ENCODE results near the gene THSD7B. TPM values are rescaled to one million over a fixed set of nuclear protein-coding genes. Genes with fewer than 3 reads are reported as not detected.

THSD7B gene
- total RNA-seq, 1 donor from 2014 or later: 2.1 TPM

- Histone ChIP-seq H3K4me3 (ENCODE audit: low read length in 3 of 3) (no peak overlapping the region), H3K27ac (ENCODE audit: low read depth, low read length) (no peak overlapping the region), H3K4me1 (ENCODE audit: control insufficient read depth in 3 of 3, insufficient read depth in 3 of 3, low read length in 3 of 3) (no peaks in the 10 kb centered on the region), H3K36me3 (ENCODE audit: control insufficient read depth in 3 of 3, insufficient read depth in 3 of 3, low read length in 3 of 3) (no peaks in the 10 kb centered on the region), H3K27me3 (ENCODE audit: control insufficient read depth in 3 of 3, insufficient read depth in 3 of 3, low read length in 3 of 3) (no peaks in the 10 kb centered on the region), H3K9me3 (ENCODE audit: control insufficient read depth in 3 of 3, low read length in 3 of 3) (no peaks in the 10 kb centered on the region), H3K9ac (ENCODE audit: low read depth in 1 of 3, low read length in 3 of 3) (no peak overlapping the region)
Measured at GRCh38 chr2:137238065-137238464, 472.7 kb downstream of the THSD7B start.

- no peak overlapping the region for H3K4me3 ChIP-seq (ENCODE audit: low read length in 3 of 3)
- no peak overlapping the region for H3K27ac ChIP-seq (ENCODE audit: low read depth, low read length)
- no peak overlapping the region for H3K9ac ChIP-seq (ENCODE audit: low read depth in 1 of 3, low read length in 3 of 3)
- no peaks in the 10 kb centered on the region for H3K36me3 ChIP-seq (ENCODE audit: control insufficient read depth in 3 of 3, insufficient read depth in 3 of 3, low read length in 3 of 3)
- no peaks in the 10 kb centered on the region for H3K4me1 ChIP-seq (ENCODE audit: control insufficient read depth in 3 of 3, insufficient read depth in 3 of 3, low read length in 3 of 3)
- H3K27me3 ChIP-seq (ENCODE audit: control insufficient read depth in 3 of 3, insufficient read depth in 3 of 3, low read length in 3 of 3): no peaks in the 10 kb centered on the region
- no peaks in the 10 kb centered on the region for H3K9me3 ChIP-seq (ENCODE audit: control insufficient read depth in 3 of 3, low read length in 3 of 3)
Measured at GRCh38 chr2:137249463-137250130, 484.3 kb downstream of the THSD7B start.

- no peak overlapping the region for H3K27ac ChIP-seq (ENCODE audit: low read depth, low read length)
- no peaks in the 10 kb centered on the region for H3K4me1 ChIP-seq (ENCODE audit: control insufficient read depth in 3 of 3, insufficient read depth in 3 of 3, low read length in 3 of 3)
- no peak overlapping the region for H3K4me3 ChIP-seq (ENCODE audit: low read length in 3 of 3)
- no peak overlapping the region for H3K9ac ChIP-seq (ENCODE audit: low read depth in 1 of 3, low read length in 3 of 3)
- H3K27me3 ChIP-seq (ENCODE audit: control insufficient read depth in 3 of 3, insufficient read depth in 3 of 3, low read length in 3 of 3): no peaks in the 10 kb centered on the region
- H3K36me3 ChIP-seq (ENCODE audit: control insufficient read depth in 3 of 3, insufficient read depth in 3 of 3, low read length in 3 of 3): no peaks in the 10 kb centered on the region
- no peaks in the 10 kb centered on the region for H3K9me3 ChIP-seq (ENCODE audit: control insufficient read depth in 3 of 3, low read length in 3 of 3)
Measured at GRCh38 chr2:137250401-137250800, 485.1 kb downstream of the THSD7B start.

- Histone ChIP-seq H3K9ac (ENCODE audit: low read depth in 1 of 3, low read length in 3 of 3) (no peak overlapping the region), H3K36me3 (ENCODE audit: control insufficient read depth in 3 of 3, insufficient read depth in 3 of 3, low read length in 3 of 3) (no peaks in the 10 kb centered on the region), H3K27me3 (ENCODE audit: control insufficient read depth in 3 of 3, insufficient read depth in 3 of 3, low read length in 3 of 3) (no peaks in the 10 kb centered on the region)
Measured at GRCh38 chr2:137251045-137251444, 485.7 kb downstream of the THSD7B start.

GRCh38 chr2:137252934-137253333, 487.6 kb downstream of the THSD7B start:
- Histone ChIP-seq H3K4me1 (ENCODE audit: control insufficient read depth in 3 of 3, insufficient read depth in 3 of 3, low read length in 3 of 3) (no peaks in the 10 kb centered on the region), H3K27ac (ENCODE audit: low read depth, low read length) (no peak overlapping the region), H3K9ac (ENCODE audit: low read depth in 1 of 3, low read length in 3 of 3) (no peak overlapping the region), H3K4me3 (ENCODE audit: low read length in 3 of 3) (no peak overlapping the region), H3K27me3 (ENCODE audit: control insufficient read depth in 3 of 3, insufficient read depth in 3 of 3, low read length in 3 of 3) (no peaks in the 10 kb centered on the region), H3K9me3 (ENCODE audit: control insufficient read depth in 3 of 3, low read length in 3 of 3) (no peaks in the 10 kb centered on the region), H3K36me3 (ENCODE audit: control insufficient read depth in 3 of 3, insufficient read depth in 3 of 3, low read length in 3 of 3) (no peaks in the 10 kb centered on the region)

More at GRCh38 chr2:137251045-137251444, 485.7 kb downstream of the THSD7B start:
- H3K27ac ChIP-seq (ENCODE audit: low read depth, low read length): no peak overlapping the region
- no peak overlapping the region for H3K4me3 ChIP-seq (ENCODE audit: low read length in 3 of 3)
- no peaks in the 10 kb centered on the region for H3K9me3 ChIP-seq (ENCODE audit: control insufficient read depth in 3 of 3, low read length in 3 of 3)
- no peaks in the 10 kb centered on the region for H3K4me1 ChIP-seq (ENCODE audit: control insufficient read depth in 3 of 3, insufficient read depth in 3 of 3, low read length in 3 of 3)

GRCh38 chr2:137254052-137254451, 488.7 kb downstream of the THSD7B start:
- Histone ChIP-seq H3K36me3 (ENCODE audit: control insufficient read depth in 3 of 3, insufficient read depth in 3 of 3, low read length in 3 of 3) (no peaks in the 10 kb centered on the region), H3K27me3 (ENCODE audit: control insufficient read depth in 3 of 3, insufficient read depth in 3 of 3, low read length in 3 of 3) (no peaks in the 10 kb centered on the region), H3K9ac (ENCODE audit: low read depth in 1 of 3, low read length in 3 of 3) (no peak overlapping the region), H3K9me3 (ENCODE audit: control insufficient read depth in 3 of 3, low read length in 3 of 3) (no peaks in the 10 kb centered on the region), H3K4me3 (ENCODE audit: low read length in 3 of 3) (no peak overlapping the region), H3K27ac (ENCODE audit: low read depth, low read length) (no peak overlapping the region), H3K4me1 (ENCODE audit: control insufficient read depth in 3 of 3, insufficient read depth in 3 of 3, low read length in 3 of 3) (no peaks in the 10 kb centered on the region)

- H3K9me3 ChIP-seq (ENCODE audit: control insufficient read depth in 3 of 3, low read length in 3 of 3): no peaks in the 10 kb centered on the region
- no peak overlapping the region for H3K4me3 ChIP-seq (ENCODE audit: low read length in 3 of 3)
- no peak overlapping the region for H3K27ac ChIP-seq (ENCODE audit: low read depth, low read length)
- no peaks in the 10 kb centered on the region for H3K27me3 ChIP-seq (ENCODE audit: control insufficient read depth in 3 of 3, insufficient read depth in 3 of 3, low read length in 3 of 3)
- no peaks in the 10 kb centered on the region for H3K36me3 ChIP-seq (ENCODE audit: control insufficient read depth in 3 of 3, insufficient read depth in 3 of 3, low read length in 3 of 3)
- H3K4me1 ChIP-seq (ENCODE audit: control insufficient read depth in 3 of 3, insufficient read depth in 3 of 3, low read length in 3 of 3): no peaks in the 10 kb centered on the region
- no peak overlapping the region for H3K9ac ChIP-seq (ENCODE audit: low read depth in 1 of 3, low read length in 3 of 3)
Measured at GRCh38 chr2:137255345-137255744, 490.0 kb downstream of the THSD7B start.

- no peaks in the 10 kb centered on the region for H3K4me1 ChIP-seq (ENCODE audit: control insufficient read depth in 3 of 3, insufficient read depth in 3 of 3, low read length in 3 of 3)
- H3K9ac ChIP-seq (ENCODE audit: low read depth in 1 of 3, low read length in 3 of 3): no peak overlapping the region
- no peak overlapping the region for H3K4me3 ChIP-seq (ENCODE audit: low read length in 3 of 3)
- no peaks in the 10 kb centered on the region for H3K36me3 ChIP-seq (ENCODE audit: control insufficient read depth in 3 of 3, insufficient read depth in 3 of 3, low read length in 3 of 3)
- no peaks in the 10 kb centered on the region for H3K9me3 ChIP-seq (ENCODE audit: control insufficient read depth in 3 of 3, low read length in 3 of 3)
- H3K27ac ChIP-seq (ENCODE audit: low read depth, low read length): no peak overlapping the region
- no peaks in the 10 kb centered on the region for H3K27me3 ChIP-seq (ENCODE audit: control insufficient read depth in 3 of 3, insufficient read depth in 3 of 3, low read length in 3 of 3)
Measured at GRCh38 chr2:137255990-137256389, 490.6 kb downstream of the THSD7B start.

GRCh38 chr2:137261881-137262585, 496.7 kb downstream of the THSD7B start:
- no peak overlapping the region for H3K4me3 ChIP-seq (ENCODE audit: low read length in 3 of 3)
- no peaks in the 10 kb centered on the region for H3K4me1 ChIP-seq (ENCODE audit: control insufficient read depth in 3 of 3, insufficient read depth in 3 of 3, low read length in 3 of 3)
- no peak overlapping the region for H3K9ac ChIP-seq (ENCODE audit: low read depth in 1 of 3, low read length in 3 of 3)
- no peak overlapping the region for H3K27ac ChIP-seq (ENCODE audit: low read depth, low read length)
- H3K9me3 ChIP-seq (ENCODE audit: control insufficient read depth in 3 of 3, low read length in 3 of 3): no peaks in the 10 kb centered on the region
- no peaks in the 10 kb centered on the region for H3K27me3 ChIP-seq (ENCODE audit: control insufficient read depth in 3 of 3, insufficient read depth in 3 of 3, low read length in 3 of 3)
- H3K36me3 ChIP-seq (ENCODE audit: control insufficient read depth in 3 of 3, insufficient read depth in 3 of 3, low read length in 3 of 3): no peaks in the 10 kb centered on the region

GRCh38 chr2:137262594-137262993, 497.2 kb downstream of the THSD7B start:
- Histone ChIP-seq H3K27ac (ENCODE audit: low read depth, low read length) (no peak overlapping the region), H3K4me1 (ENCODE audit: control insufficient read depth in 3 of 3, insufficient read depth in 3 of 3, low read length in 3 of 3) (no peaks in the 10 kb centered on the region), H3K27me3 (ENCODE audit: control insufficient read depth in 3 of 3, insufficient read depth in 3 of 3, low read length in 3 of 3) (no peaks in the 10 kb centered on the region), H3K9me3 (ENCODE audit: control insufficient read depth in 3 of 3, low read length in 3 of 3) (no peaks in the 10 kb centered on the region), H3K4me3 (ENCODE audit: low read length in 3 of 3) (no peak overlapping the region), H3K9ac (ENCODE audit: low read depth in 1 of 3, low read length in 3 of 3) (no peak overlapping the region), H3K36me3 (ENCODE audit: control insufficient read depth in 3 of 3, insufficient read depth in 3 of 3, low read length in 3 of 3) (no peaks in the 10 kb centered on the region)
